Stimulated activated CD4-positive, alpha-beta T cell treated with anti-CD3 and anti-CD28 coated beads, Interleukin-1b, Interleukin-23, amount 100 ng/mL, for 1 hour (primary cell): ENCODE results near the gene SESN1.
"Not testable (repeated sequence)": the region's sequence is repeated elsewhere in the genome, so short reads cannot be mapped to it uniquely, and the experiment has no call there.

Experiments used
- DNase-seq, 2 donors: peaks; one replicate each; pipeline ENCODE4 v3.0.0-alpha.2; 2020; ENCODE audit warnings: low read depth in 2 of 2

Gene SESN1

GRCh38 chr6:109001291-109001894, 93.3 kb downstream of the SESN1 start:
- no peak for DNase-seq

- no peak for DNase-seq
These were observed 94.4 kb downstream of the SESN1 start for GRCh38 chr6:109000289-109000688.

DNA sequence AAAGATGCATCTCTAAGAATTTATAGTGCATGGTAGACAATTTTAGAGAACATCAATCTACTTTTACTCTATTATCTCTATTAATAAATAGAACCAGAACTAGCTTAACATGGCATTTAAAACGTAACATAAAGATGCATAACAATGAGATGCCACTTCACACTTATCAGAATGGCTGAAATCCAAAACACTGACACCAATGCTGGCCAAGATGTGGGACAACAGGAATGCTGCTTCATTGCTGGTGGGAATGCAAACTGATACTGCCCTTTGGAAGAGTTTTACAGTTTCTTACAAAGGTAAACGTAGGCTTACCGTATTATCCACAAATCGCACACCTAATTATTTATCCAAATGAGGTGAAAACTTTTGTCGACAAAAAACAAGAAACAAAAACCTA, 95.2 kb downstream of the SESN1 start:
- DNase-seq, result no peak

- DNase-seq, result no peak
These were observed 96.2 kb downstream of the SESN1 start for GRCh38 chr6:108998485-108998884.

DNA sequence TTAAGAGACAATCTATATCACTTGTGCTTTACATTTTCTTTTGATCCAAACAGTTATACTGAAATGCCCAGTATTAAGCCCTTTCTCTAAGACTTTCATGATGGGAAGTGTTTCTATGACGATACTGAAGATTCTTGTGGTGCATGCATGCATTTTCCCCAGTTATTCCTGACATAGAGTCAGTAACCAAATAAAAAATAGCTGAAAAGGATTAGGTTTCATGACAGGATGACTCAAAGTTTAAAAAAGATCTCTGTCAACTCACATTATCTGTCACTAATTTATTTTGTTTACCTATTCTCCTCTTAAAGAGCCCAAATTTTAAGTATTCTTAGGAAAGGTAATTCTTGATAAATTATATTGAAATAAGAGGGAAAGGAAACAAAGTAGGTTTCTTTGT, 98.4 kb downstream of the SESN1 start:
- no peak for DNase-seq

GRCh38 chr6:108995296-108995695, 99.3 kb downstream of the SESN1 start:
- no peak for DNase-seq

GRCh38 chr6:108993876-108994275, 100.8 kb downstream of the SESN1 start:
- no peak for DNase-seq

DNA sequence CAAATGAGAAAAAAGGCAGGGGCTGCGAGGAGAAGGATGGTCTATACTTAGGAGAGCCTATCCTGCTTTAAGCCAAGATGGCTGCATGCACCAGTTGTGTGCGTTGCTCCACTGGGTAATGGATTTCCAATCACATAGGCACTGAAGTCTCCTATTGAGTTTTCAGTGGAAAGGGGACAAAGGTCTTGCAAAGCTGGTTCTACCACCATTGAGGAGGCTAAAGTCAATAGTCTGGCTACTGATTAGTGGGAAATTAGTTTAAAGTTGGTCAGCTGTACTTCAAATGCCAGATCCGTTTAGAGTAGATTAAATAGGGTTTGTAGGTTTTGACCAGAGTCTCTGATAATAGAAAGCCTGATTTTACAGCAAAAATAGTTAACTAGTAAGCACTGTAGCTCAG, 104.9 kb downstream of the SESN1 start:
- DNase-seq, result no peak

GRCh38 chr6:108988765-108989164, 105.9 kb downstream of the SESN1 start:
- no peak for DNase-seq

DNA sequence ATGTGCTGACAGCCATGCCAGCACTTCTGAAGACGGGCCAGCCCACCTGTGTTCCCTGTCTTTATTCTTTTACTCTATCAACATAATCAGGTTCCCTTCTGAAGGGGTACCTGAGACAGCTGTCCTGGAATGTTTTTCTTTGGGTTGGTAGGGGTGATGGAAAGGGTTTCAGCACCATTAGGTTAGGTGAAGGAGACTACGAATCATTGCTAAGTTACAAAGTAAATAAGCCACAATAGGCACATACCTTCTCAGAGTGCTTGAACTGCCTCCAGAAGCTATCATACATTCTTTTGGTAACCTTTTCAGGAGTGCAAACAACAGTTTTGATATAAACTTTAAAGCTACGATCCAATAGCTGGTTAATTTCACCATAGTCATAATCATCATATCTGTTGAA, 106.3 kb downstream of the SESN1 start:
- no peak for DNase-seq

- no peak for DNase-seq
These were observed 107.5 kb downstream of the SESN1 start for GRCh38 chr6:108987156-108987555.

DNA sequence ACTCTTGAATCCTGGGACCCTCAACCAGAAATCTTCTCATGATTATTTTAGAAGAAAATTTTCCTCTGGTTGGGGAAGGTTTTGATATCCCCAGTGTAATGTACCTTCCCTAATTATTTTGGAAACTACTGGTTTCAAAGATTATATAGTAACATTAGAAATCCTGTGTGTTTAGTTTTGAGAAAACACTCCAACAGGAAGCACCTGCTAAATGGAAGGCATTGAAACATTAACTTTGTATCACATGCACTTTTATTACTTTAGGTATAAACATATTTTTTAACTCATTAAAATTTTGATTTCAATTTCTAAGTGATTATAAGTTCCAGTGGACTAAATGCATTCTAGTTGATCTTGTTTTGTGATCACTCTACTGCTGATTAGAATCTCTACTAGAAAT, 109.3 kb downstream of the SESN1 start:
- no peak for DNase-seq

GRCh38 chr6:108983151-108983550, 111.5 kb downstream of the SESN1 start:
- DNase-seq, result no peak

DNA sequence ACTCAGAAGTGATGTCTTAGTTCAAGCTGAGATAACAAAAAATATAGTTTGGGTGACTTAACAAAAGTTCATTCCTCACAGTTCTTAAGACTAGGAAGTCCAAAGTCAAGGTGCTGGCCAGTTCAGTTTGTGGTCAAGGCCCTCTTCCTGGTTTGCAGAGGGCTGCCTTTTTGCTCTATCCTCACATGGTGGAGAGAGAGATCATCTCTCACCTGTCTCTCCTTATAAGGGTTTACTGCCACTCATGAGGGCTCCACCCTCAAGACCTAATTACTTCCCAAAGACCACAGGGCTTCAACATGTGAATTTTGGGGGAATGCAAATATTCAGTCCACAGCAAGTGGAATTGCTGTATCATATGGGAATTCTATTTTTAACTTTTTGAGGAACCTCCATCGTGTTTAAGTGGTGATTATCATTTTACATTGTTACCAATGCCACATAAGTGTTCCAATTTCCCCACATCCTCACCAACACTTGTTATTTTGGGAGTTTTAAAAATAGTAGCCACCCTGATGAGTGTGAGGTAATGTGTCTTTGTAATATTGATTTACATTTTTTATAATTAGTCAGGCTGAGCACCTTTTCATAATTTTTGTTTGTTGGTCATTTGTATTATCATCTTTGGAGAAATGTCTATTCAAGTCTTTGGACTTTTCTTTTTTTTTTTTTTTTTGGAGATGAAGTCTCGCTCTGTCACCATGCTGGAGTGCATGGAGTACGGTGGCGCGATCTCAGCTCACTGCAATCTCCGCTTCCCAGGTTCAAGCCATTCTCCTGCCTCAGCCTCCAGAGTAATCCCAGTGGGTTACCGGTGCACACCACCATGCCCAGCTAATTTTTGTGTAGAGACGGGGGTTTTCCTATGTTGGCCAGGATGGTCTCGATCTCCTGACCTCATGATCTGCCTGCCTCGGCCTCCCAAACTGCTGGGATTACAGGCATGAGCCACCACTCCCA, 112.2 kb downstream of the SESN1 start:
- DNase-seq, result no peak

DNA sequence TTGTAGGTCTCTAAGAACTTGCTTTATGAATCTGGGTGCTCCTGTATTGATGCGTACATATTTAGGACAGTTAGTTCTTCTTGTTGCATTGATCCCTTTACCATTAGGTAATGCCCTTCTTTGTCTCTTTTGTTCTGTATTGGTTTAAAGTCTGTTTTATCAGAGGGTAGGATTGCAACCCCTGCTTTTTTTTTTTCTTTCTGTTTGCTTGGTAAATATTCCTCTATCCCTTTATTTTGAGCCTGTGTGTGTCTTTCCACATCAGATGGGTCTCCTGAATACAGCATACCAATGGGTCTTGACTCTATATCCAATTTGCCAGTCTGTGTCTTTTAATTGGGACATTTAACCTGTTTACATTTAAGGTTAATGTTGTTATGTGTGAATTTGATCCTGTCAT, 116.0 kb downstream of the SESN1 start:
- DNase-seq, result not testable (repeated sequence)

GRCh38 chr6:108974201-108974600, 120.4 kb downstream of the SESN1 start:
- DNase-seq, result no peak

DNA sequence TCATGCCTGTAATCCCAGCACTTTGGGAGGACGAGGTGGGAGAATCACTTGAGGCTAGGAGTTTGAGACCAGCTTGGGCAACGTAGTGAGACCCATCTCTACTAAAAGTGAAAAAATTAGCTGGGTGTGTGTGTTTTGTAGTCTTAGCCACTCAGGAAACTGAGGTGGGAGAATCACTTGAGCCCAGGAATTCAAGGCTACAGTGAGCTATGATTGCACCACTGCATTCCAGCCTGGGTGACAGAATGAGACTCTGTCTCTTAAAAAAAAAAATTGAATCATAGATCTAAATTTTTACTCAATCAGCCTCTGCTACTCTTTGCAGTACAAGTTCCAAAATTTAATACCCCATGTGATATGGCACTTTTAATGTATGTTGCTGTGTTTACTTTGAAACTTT, 124.9 kb downstream of the SESN1 start:
- DNase-seq, result no peak

DNA sequence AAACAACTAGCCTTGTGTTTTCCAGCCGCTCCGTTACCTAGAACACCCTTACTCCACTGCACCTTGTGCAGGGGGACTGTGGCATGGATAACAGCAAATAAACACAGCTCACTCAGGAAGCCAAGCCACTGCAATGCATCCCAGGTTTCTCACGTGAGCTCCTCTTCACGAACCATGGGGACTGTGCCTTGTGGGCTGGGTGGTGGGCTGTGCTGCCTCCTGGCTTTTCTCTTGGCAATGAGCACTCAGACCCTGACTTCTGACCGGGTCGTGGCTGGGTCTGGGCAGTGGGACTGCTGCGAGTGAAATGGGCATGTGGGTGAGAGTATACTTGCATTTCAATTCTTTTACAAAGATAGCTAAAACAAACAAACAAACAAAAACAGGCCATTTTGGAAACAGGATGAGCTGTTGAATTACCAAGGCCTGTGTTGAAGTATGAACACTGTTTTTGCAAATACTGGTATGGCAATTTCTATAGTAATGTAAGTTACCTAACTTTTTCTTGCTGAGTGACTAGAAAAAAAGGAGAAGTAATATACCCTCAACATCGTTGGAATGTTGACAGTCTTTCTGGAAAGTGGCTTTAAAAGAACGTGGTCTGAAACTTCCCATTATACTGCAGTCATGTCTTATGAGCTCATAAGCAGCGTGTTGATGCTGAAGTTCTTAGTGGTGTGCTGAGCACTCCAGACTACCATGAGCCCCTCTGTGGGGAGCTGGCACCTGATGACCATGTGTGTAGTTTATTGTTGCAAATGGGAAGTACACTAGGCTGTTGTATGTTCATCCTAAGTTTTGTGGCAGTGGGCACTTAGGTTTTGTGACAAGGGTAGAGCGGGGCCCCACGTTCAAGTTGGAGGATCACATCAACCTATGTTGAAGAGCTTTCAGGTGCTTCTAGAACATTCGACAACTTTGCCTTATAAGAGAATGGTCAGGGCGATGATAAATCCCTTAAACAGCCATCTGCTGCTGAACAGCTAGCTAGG, 126.0 kb downstream of the SESN1 start:
- DNase-seq, result no peak

DNA sequence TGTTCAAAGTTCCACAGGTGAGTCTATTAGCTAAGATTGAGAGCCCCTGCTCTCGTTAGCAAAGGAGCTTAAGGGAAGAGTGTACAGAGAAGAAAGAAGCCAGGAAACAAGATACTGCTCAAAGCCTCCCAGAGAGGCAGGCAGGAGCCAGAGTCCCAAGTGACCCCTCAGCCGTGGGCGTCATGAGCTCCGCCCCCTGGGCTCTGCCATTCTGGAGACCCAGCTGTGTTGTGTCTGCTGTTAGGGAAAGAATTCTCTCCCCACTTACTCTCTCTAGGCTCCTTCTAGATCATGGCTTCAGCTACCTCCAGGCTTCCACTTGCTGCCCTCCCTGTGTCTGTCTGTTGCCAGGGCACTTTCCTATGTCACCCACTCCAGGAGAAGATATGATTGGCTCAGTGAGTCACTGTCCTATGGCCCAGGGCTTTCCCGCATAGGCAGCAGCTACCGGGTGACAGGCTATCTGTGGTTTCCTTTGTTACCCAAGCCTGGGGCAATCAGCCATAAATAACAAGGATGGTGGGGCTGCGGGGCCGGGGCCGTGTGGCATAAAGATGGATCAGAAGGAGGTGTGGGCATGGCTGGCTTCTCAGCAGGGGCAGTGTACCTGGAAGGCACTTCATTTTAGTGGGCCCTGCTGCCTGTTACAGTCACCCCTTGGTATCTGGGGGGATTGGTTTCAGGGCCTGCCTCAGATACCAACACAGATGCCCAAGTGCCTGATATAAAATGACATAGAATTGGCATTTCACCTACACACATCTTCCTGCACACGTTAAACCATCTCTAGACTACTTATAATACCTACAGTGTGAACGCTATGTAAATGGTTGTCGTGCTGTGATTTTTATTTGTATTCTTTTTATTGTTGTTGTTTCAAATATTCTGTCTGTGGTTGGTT, 127.5 kb downstream of the SESN1 start:
- no peak for DNase-seq

- DNase-seq, result no peak
These were observed 128.4 kb downstream of the SESN1 start for GRCh38 chr6:108966251-108966650.

DNA sequence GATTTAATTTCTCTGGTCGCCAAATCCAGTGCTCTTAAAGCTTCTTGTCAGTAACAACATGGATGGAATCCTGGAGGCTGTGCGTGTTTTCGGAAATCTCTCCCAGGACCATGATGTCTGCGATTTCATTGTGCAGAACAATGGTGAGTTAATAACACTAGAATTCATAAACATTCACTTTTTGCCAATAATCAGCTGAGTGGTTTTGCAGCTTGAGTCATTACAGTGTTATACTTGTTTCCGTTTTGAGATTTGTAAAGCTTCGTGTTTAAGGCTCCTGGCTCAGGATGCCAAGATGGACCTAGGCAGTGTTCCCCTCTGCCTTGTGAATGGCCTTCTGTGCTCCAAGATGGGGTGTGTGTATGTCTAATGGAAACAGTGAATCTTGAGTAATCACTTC, 132.7 kb downstream of the SESN1 start:
- DNase-seq, result no peak
